ENCODE measurements around the gene SMAD2. TPM values are rescaled to one million over a fixed set of nuclear protein-coding genes. Genes with fewer than 3 reads are reported as not detected.

The SMAD2 gene
- total RNA-seq, 2 donors from 2014 or later = 108 to 114 TPM

- Mint-ChIP-seq H3K4me3 (no peak overlapping the region), H3K36me3 (ENCODE audit: low read depth) (no peaks in the 10 kb centered on the region), H3K27ac (peak overlapping the region; percentile 87), H3K27me3 (no peaks in the 10 kb centered on the region), H3K4me1 (peaks cover 51% of the 10 kb centered on the region)
- H3K9me3 ChIP-seq (ENCODE audit: control insufficient read depth, low read length, poor library complexity, severe bottlenecking) = no peaks in the 10 kb centered on the region
- ATAC-seq (no peak), DNase-seq (no peak)
These were observed 4.2 kb downstream of the SMAD2 start for GRCh38 chr18:47926101-47926850.

- Mint-ChIP-seq H3K27ac (no peak overlapping the region), H3K36me3 (ENCODE audit: low read depth) (no peaks in the 10 kb centered on the region)
These were observed 10.5 kb downstream of the SMAD2 start for GRCh38 chr18:47919916-47920315.

GRCh38 chr18:47917923-47918610, 12.4 kb downstream of the SMAD2 start:
- ATAC-seq = peak; percentile 41
- Mint-ChIP-seq H3K27ac (peak overlapping the region; percentile 92), H3K4me3 (peak overlapping the region; percentile 68), H3K36me3 (ENCODE audit: low read depth) (no peaks in the 10 kb centered on the region), H3K4me1 (peaks cover 53% of the 10 kb centered on the region), H3K27me3 (no peaks in the 10 kb centered on the region)
- no peaks in the 10 kb centered on the region for H3K9me3 ChIP-seq (ENCODE audit: control insufficient read depth, low read length, poor library complexity, severe bottlenecking)
- DNase-seq = no peak

More at GRCh38 chr18:47919916-47920315, 10.5 kb downstream of the SMAD2 start:
- Mint-ChIP-seq H3K27me3 (no peaks in the 10 kb centered on the region), H3K4me3 (no peak overlapping the region), H3K4me1 (peaks cover 52% of the 10 kb centered on the region)
- H3K9me3 ChIP-seq (ENCODE audit: control insufficient read depth, low read length, poor library complexity, severe bottlenecking) = no peaks in the 10 kb centered on the region
- ATAC-seq (no peak), DNase-seq (no peak)

DNA sequence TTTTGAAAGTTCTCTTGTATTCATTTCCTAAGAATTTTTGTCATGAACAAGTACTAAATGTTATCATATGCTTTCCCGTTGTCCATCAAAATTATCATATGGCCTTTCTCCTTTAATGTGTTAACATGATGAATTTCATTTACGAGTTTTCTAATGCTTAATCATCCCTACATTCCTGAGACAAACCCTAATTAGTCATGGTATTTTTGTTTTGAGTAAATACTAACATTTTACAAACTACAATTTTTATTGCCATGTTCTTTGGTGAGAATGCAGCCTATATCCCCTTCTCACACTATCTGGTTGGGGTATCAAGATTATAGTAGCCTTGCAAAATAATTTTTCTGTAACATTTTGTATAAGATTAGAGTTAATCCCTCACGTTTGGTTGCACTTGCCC, 14.5 kb downstream of the SMAD2 start:
- Mint-ChIP-seq H3K36me3 (ENCODE audit: low read depth) (no peaks in the 10 kb centered on the region), H3K4me1 (peaks cover 60% of the 10 kb centered on the region), H3K27ac (peak overlapping the region; percentile 67), H3K27me3 (no peaks in the 10 kb centered on the region), H3K4me3 (no peak overlapping the region)
- DNase-seq (no peak), ATAC-seq (no peak)
- no peaks in the 10 kb centered on the region for H3K9me3 ChIP-seq (ENCODE audit: control insufficient read depth, low read length, poor library complexity, severe bottlenecking)

- no peak for DNase-seq
- Mint-ChIP-seq H3K36me3 (ENCODE audit: low read depth) (no peaks in the 10 kb centered on the region), H3K4me3 (peak overlapping the region; percentile 69), H3K4me1 (peaks cover 61% of the 10 kb centered on the region), H3K27me3 (no peaks in the 10 kb centered on the region), H3K27ac (peak overlapping the region; percentile 67)
- no peak for ATAC-seq
- no peaks in the 10 kb centered on the region for H3K9me3 ChIP-seq (ENCODE audit: control insufficient read depth, low read length, poor library complexity, severe bottlenecking)
These were observed 15.2 kb downstream of the SMAD2 start for GRCh38 chr18:47915229-47915628.

DNA sequence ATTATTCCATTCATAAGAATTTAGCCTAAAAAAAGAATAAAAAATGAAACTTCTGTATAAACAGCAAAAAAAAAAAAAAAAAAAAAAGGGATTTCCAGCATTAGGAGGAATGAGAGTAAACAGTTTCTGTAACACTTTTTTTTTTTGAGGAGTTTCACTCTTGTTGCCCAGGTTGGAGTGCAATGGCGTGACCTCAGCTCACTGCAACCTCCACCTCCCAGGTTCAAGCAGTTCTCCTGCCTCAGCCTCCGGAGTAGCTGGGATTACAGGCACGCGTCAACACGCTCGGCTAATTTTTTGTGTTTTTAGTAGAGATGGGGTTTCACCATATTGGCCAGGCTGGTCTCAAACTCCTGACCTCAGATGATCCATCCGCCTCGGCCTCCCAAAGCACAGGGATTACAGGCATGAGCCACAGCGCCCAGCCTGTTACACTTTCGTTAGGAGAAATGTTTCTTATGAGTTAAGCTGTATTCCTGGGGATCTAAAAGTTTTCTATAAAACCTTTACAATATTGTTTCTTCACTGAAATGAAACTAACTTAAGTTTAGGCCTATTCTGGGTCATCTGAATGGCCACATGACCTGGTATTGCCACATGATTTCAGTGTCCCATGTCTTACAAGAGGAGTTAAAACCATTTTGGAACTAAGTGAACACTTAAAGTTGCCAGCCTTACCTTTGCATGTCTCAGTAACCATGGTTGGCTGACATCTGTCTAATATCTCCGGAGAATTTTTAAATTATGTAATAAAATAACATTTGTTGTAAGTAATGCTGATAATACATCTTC, 17.5 kb downstream of the SMAD2 start:
- Mint-ChIP-seq H3K4me3 (peak overlapping the region; percentile 64), H3K4me1 (peaks cover 56% of the 10 kb centered on the region), H3K27ac (peak overlapping the region; percentile 95), H3K27me3 (no peaks in the 10 kb centered on the region), H3K36me3 (ENCODE audit: low read depth) (peaks cover 3% of the 10 kb centered on the region)
- DNase-seq (no peak), ATAC-seq (no peak)
- H3K9me3 ChIP-seq (ENCODE audit: control insufficient read depth, low read length, poor library complexity, severe bottlenecking) = no peaks in the 10 kb centered on the region

- peak overlapping the region; percentile 84 for H3K4me3 Mint-ChIP-seq
- H3K4me1 Mint-ChIP-seq = peaks cover 49% of the 10 kb centered on the region
- peak; percentile 60 for ATAC-seq
- DNase-seq = no peak
- H3K27ac Mint-ChIP-seq = peak overlapping the region; percentile 95
- H3K27me3 Mint-ChIP-seq = no peaks in the 10 kb centered on the region
- H3K9me3 ChIP-seq (ENCODE audit: control insufficient read depth, low read length, poor library complexity, severe bottlenecking) = no peaks in the 10 kb centered on the region
- H3K36me3 Mint-ChIP-seq (ENCODE audit: low read depth) = peaks cover 3% of the 10 kb centered on the region
These were observed 18.1 kb downstream of the SMAD2 start for GRCh38 chr18:47912343-47912742.

DNA sequence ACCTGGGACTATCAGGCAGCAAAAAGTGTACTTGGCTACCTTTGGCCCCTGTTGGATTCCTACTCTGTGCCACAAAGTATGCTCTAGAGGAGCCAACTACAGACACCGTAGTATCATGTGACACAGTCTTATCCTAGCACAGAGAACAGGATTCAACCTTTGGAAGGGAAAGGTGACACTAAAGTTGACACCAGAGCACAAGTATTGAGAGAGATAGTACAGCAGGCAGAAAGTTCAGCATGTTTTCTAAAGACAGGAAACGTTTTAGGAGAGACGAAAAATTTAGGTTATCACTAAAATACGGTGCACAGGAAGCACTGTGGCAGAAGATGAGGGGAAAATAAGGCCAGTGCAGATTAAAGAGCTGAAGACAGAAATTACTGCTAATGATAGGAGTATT, 18.6 kb downstream of the SMAD2 start:
- no peaks in the 10 kb centered on the region for H3K9me3 ChIP-seq (ENCODE audit: control insufficient read depth, low read length, poor library complexity, severe bottlenecking)
- ATAC-seq (peak; percentile 76), DNase-seq (no peak)
- Mint-ChIP-seq H3K4me1 (peaks cover 46% of the 10 kb centered on the region), H3K36me3 (ENCODE audit: low read depth) (peaks cover 3% of the 10 kb centered on the region), H3K27ac (peak overlapping the region; percentile 95), H3K4me3 (peak overlapping the region; percentile 84), H3K27me3 (no peaks in the 10 kb centered on the region)

DNA sequence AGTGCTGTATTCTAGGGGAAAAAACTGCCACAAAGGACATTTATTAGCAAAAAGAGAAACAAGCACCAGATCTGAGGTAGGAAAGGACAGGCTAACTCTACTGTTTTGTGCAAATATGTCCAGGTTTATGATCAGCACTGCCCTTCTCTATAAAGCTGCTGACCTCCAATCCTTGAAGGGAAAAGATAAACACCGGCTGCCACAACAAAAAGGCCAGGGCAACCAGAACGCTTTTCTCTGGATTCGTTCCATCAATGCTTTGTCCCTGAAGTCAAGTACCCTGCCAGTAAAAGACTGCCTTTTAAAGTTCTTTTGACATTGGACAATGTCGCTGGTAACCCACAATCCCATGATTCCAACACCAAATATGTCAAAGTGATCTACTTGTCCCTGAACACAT, 21.0 kb downstream of the SMAD2 start:
- H3K27me3 Mint-ChIP-seq = no peaks in the 10 kb centered on the region
- H3K4me1 Mint-ChIP-seq = peaks cover 40% of the 10 kb centered on the region
- no peak for ATAC-seq
- no peak overlapping the region for H3K4me3 Mint-ChIP-seq
- peaks cover 6% of the 10 kb centered on the region for H3K36me3 Mint-ChIP-seq (ENCODE audit: low read depth)
- peak overlapping the region; percentile 45 for H3K27ac Mint-ChIP-seq
- H3K9me3 ChIP-seq (ENCODE audit: control insufficient read depth, low read length, poor library complexity, severe bottlenecking) = no peaks in the 10 kb centered on the region
- no peak for DNase-seq

- Mint-ChIP-seq H3K36me3 (ENCODE audit: low read depth) (peaks cover 6% of the 10 kb centered on the region), H3K27ac (no peak overlapping the region), H3K4me1 (peaks cover 40% of the 10 kb centered on the region), H3K27me3 (no peaks in the 10 kb centered on the region), H3K4me3 (no peak overlapping the region)
- DNase-seq (no peak), ATAC-seq (no peak)
- H3K9me3 ChIP-seq (ENCODE audit: control insufficient read depth, low read length, poor library complexity, severe bottlenecking) = no peaks in the 10 kb centered on the region
These were observed 21.9 kb downstream of the SMAD2 start for GRCh38 chr18:47908592-47908991.

DNA sequence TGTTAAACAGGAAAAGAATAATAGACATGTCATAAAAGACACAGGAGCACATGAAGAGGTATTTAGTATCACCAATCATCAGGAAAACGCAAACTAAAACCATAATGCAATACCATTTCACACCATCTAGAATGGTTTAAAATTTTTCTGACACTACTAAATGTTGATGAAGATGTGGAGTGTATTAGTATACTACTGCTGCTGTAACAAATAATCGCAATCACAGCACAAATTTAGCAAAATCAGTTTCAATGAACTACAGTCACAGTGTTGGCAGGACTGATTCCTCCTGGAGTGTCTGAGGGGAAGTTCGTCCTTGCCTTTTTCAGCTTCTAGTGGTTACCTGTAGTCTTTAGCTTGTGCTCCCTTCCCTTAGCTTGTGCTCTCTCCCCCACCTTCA, 24.1 kb downstream of the SMAD2 start:
- Mint-ChIP-seq H3K4me1 (peaks cover 39% of the 10 kb centered on the region), H3K4me3 (no peak overlapping the region), H3K27ac (peak overlapping the region; percentile 61)

GRCh38 chr18:47903809-47904208, 26.6 kb downstream of the SMAD2 start:
- Mint-ChIP-seq H3K36me3 (ENCODE audit: low read depth) (peaks cover 5% of the 10 kb centered on the region), H3K27ac (no peak overlapping the region)

More for the DNA sequence above, 24.1 kb downstream of the SMAD2 start:
- Mint-ChIP-seq H3K36me3 (ENCODE audit: low read depth) (peaks cover 7% of the 10 kb centered on the region), H3K27me3 (no peaks in the 10 kb centered on the region)
- H3K9me3 ChIP-seq (ENCODE audit: control insufficient read depth, low read length, poor library complexity, severe bottlenecking) = no peaks in the 10 kb centered on the region
- no peak for DNase-seq
- no peak for ATAC-seq

More at GRCh38 chr18:47903809-47904208, 26.6 kb downstream of the SMAD2 start:
- no peaks in the 10 kb centered on the region for H3K9me3 ChIP-seq (ENCODE audit: control insufficient read depth, low read length, poor library complexity, severe bottlenecking)
- no peaks in the 10 kb centered on the region for H3K27me3 Mint-ChIP-seq
- ATAC-seq (no peak), DNase-seq (no peak)
- no peak overlapping the region for H3K4me3 Mint-ChIP-seq
- H3K4me1 Mint-ChIP-seq = peaks cover 37% of the 10 kb centered on the region

Data from T-helper 17 cell (primary cell).